ENCODE measurements around the gene UBTF. TPM values are rescaled to one million over a fixed set of nuclear protein-coding genes. Genes with fewer than 3 reads are reported as not detected.
A peak's percentile ranks its signal among the peaks of the same experiment; 100 is the strongest.
"Not testable (repeated sequence)": the region's sequence is repeated elsewhere in the genome, so short reads cannot be mapped to it uniquely, and the experiment has no call there.

UBTF gene
- polyA plus RNA-seq, 3 donors, result 28.2 to 40.9 (median 35.3) TPM

GRCh38 chr17:44249501-44250246 is 30.2 kb upstream of the UBTF start:
- WGBS, 3 donors, result 80 to 92% (median 92%) methylated on average over 9 of the region's 9 CpGs
- H3K27ac ChIP-seq (ENCODE audit: low read depth, low read length), result no peak overlapping the region

- WGBS, 3 donors, result 70 to 85% (median 78%) methylated on average over 10 of the region's 10 CpGs
- H3K27ac ChIP-seq (ENCODE audit: low read depth, low read length), result no peak overlapping the region
These were observed 28.6 kb upstream of the UBTF start for GRCh38 chr17:44247876-44248736.

- 41 to 52% (median 47%) methylated on average over 7 of the region's 7 CpGs for WGBS, 3 donors
- H3K27ac ChIP-seq (ENCODE audit: low read depth, low read length), result no peak overlapping the region
These were observed 28.0 kb upstream of the UBTF start for GRCh38 chr17:44247440-44247841.

GRCh38 chr17:44241106-44241624 is 21.7 kb upstream of the UBTF start:
- 54 to 67% (median 62%) methylated on average over 6 of the region's 6 CpGs for WGBS, 3 donors
- H3K27ac ChIP-seq (ENCODE audit: low read depth, low read length), result no peak overlapping the region

GRCh38 chr17:44237886-44238285 is 18.4 kb upstream of the UBTF start:
- 91 to 94% (median 93%) methylated on average over 13 to 21 of the region's 28 CpGs for WGBS, 3 donors
- not testable (repeated sequence) for H3K27ac ChIP-seq (ENCODE audit: low read depth, low read length)

GRCh38 chr17:44236444-44236991 is 17.0 kb upstream of the UBTF start:
- no peak overlapping the region for H3K27ac ChIP-seq (ENCODE audit: low read depth, low read length)

GRCh38 chr17:44235583-44235936 is 16.1 kb upstream of the UBTF start:
- no peak overlapping the region for H3K27ac ChIP-seq (ENCODE audit: low read depth, low read length)
- WGBS, 3 donors, result 86 to 91% (median 88%) methylated on average over 5 of the region's 5 CpGs

More at GRCh38 chr17:44236444-44236991, 17.0 kb upstream of the UBTF start:
- 67 to 72% (median 72%) methylated on average over 5 of the region's 5 CpGs for WGBS, 3 donors

- 78 to 86% (median 83%) methylated on average over 5 of the region's 5 CpGs for WGBS, 3 donors
These were observed 14.1 kb upstream of the UBTF start for GRCh38 chr17:44233582-44233981.

GRCh38 chr17:44232061-44232460 is 12.6 kb upstream of the UBTF start:
- WGBS, 3 donors, result 73 to 95% (median 93%) methylated on average over 7 of the region's 7 CpGs
- H3K27ac ChIP-seq (ENCODE audit: low read depth, low read length), result no peak overlapping the region

More at GRCh38 chr17:44233582-44233981, 14.1 kb upstream of the UBTF start:
- no peak overlapping the region for H3K27ac ChIP-seq (ENCODE audit: low read depth, low read length)

- 56 to 77% (median 70%) methylated on average over 9 of the region's 9 CpGs for WGBS, 3 donors
These were observed 10.7 kb upstream of the UBTF start for GRCh38 chr17:44230140-44230539.

GRCh38 chr17:44229090-44229489 is 9.6 kb upstream of the UBTF start:
- WGBS, 3 donors, result 86 to 91% (median 90%) methylated on average over 6 of the region's 6 CpGs

More at GRCh38 chr17:44230140-44230539, 10.7 kb upstream of the UBTF start:
- H3K27ac ChIP-seq (ENCODE audit: low read depth, low read length), result no peak overlapping the region

GRCh38 chr17:44223541-44224071 is 4.1 kb upstream of the UBTF start:
- WGBS, 3 donors, result 12 to 47% (median 34%) methylated on average over 7 of the region's 7 CpGs
- no peak overlapping the region for H3K27ac ChIP-seq (ENCODE audit: low read depth, low read length)

More at GRCh38 chr17:44229090-44229489, 9.6 kb upstream of the UBTF start:
- no peak overlapping the region for H3K27ac ChIP-seq (ENCODE audit: low read depth, low read length)

GRCh38 chr17:44222112-44222869 is 2.8 kb upstream of the UBTF start:
- 1 to 4% (median 3%) methylated on average over 32 to 36 of the region's 36 CpGs for WGBS, 3 donors
- H3K27ac ChIP-seq (ENCODE audit: low read depth, low read length), result no peak overlapping the region

- WGBS, 3 donors, result 0 to 2% (median 0%) methylated on average over 17 of the region's 17 CpGs
- no peak overlapping the region for H3K27ac ChIP-seq (ENCODE audit: low read depth, low read length)
These were observed 2.3 kb upstream of the UBTF start for GRCh38 chr17:44221862-44222111.

- WGBS, 3 donors, result 0 to 1% (median 1%) methylated on average over 52 to 54 of the region's 54 CpGs
- H3K27ac ChIP-seq (ENCODE audit: low read depth, low read length), result peak overlapping the region; percentile 26
These were observed 1.8 kb upstream of the UBTF start for GRCh38 chr17:44221084-44221861.

- WGBS, 3 donors, result 0 to 1% (median 0%) methylated on average over 80 to 108 of the region's 108 CpGs
- peak overlapping the region; percentile 40 for H3K27ac ChIP-seq (ENCODE audit: low read depth, low read length)
These were observed 973 bp upstream of the UBTF start for GRCh38 chr17:44220213-44221083.
